IMR-90 (cell line): ENCODE measurements around the gene MNDA. TPM values are rescaled to one million over a fixed set of nuclear protein-coding genes. Genes with fewer than 3 reads are reported as not detected.

Experiments used
- ATAC-seq: fragments of 200-7000 bp; cut with Tn5 transposase; 2 replicates; pipeline ENCODE4 v1.9.1; 2020; ENCODE audit warnings: low read depth, mild to moderate bottlenecking, moderate library complexity
- BruUV-seq: library from RNA; stranded (reverse); fragments of 400-500 nt; replicated peaks from 2 replicates; lab custom pipeline; 2021; lab: Mats Ljungman, UMichigan
- CTCF ChIA-PET: fragments of 300-600 bp; formaldehyde crosslinking; extraction: SDS; loops from one replicate; lab custom pipeline; 2021; ENCODE audit warnings: antibody characterized with exemption; lab: Yijun Ruan, JAX
- POLR2A ChIA-PET: fragments of 300-600 bp; sonication (Branson Sonifier 250); formaldehyde crosslinking; loops from one replicate; lab custom pipeline; 2022; ENCODE audit warnings: antibody characterized with exemption; ENCODE audit not compliant: unreplicated experiment; lab: Charles Lee
- DNase-seq: peaks from one replicate; pipeline ENCODE4 v3.0.0; 2013
- H2AFZ ChIP-seq: replicated peaks from 2 replicates; pipeline ENCODE3; 2013; ENCODE audit warnings: low read length, mild to moderate bottlenecking; ENCODE audit not compliant: poor library complexity
- H2AK5ac ChIP-seq: 2 replicates; pipeline ENCODE4 v1.6.1; 2013; ENCODE audit warnings: low read depth, low read length, inconsistent platforms
- H2AK9ac ChIP-seq: replicated peaks from 2 replicates; pipeline ENCODE3; 2013; ENCODE audit warnings: mild to moderate bottlenecking, low read depth, low read length, moderate library complexity; ENCODE audit not compliant: poor library complexity
- H2BK120ac ChIP-seq: 2 replicates; pipeline ENCODE4 v1.6.1; 2013; ENCODE audit warnings: low read depth, low read length, inconsistent platforms
- H2BK15ac ChIP-seq: 3 replicates; pipeline ENCODE4 v1.6.1; 2013; ENCODE audit warnings: low read depth, low read length, inconsistent platforms
- H2BK20ac ChIP-seq: 2 replicates; pipeline ENCODE4 v1.6.1; 2013; ENCODE audit warnings: low read depth, mild to moderate bottlenecking, inconsistent platforms, low read length, moderate library complexity
- H2BK5ac ChIP-seq: 2 replicates; pipeline ENCODE4 v1.6.1; 2013; ENCODE audit warnings: mild to moderate bottlenecking, low read depth, low read length, inconsistent platforms; ENCODE audit not compliant: poor library complexity, severe bottlenecking
- H3K14ac ChIP-seq: replicated peaks from 2 replicates; pipeline ENCODE4 v1.6.1; 2013; ENCODE audit warnings: low read depth, low read length, inconsistent platforms
- H3K18ac ChIP-seq: 2 replicates; pipeline ENCODE4 v1.6.1; 2013; ENCODE audit warnings: low read depth, low read length, control low read depth
- H3K23ac ChIP-seq: 2 replicates; pipeline ENCODE4 v1.6.1; 2013; ENCODE audit warnings: low read depth, low read length, inconsistent platforms
- H3K27ac ChIP-seq: 2 replicates; pipeline ENCODE4 v1.5.1; 2013; ENCODE audit warnings: mild to moderate bottlenecking, control low read depth, low read length; ENCODE audit not compliant: insufficient read depth
- H3K27me3 ChIP-seq: 2 replicates; pipeline ENCODE4 v1.6.1; 2013; ENCODE audit warnings: low read length; ENCODE audit not compliant: control insufficient read depth, insufficient read depth
- H3K36me3 ChIP-seq: 2 replicates; pipeline ENCODE4 v1.6.1; 2013; ENCODE audit warnings: low read length, mixed read lengths; ENCODE audit not compliant: control insufficient read depth, insufficient read depth
- H3K4ac ChIP-seq: 2 replicates; pipeline ENCODE4 v1.6.1; 2013; ENCODE audit warnings: low read depth, low read length, inconsistent platforms
- H3K4me1 ChIP-seq: 2 replicates; pipeline ENCODE4 v1.6.1; 2013; ENCODE audit warnings: low read length, mixed read lengths; ENCODE audit not compliant: control insufficient read depth, insufficient read depth
- H3K4me2 ChIP-seq: 2 replicates; pipeline ENCODE4 v1.6.1; 2013; ENCODE audit warnings: low read depth, mild to moderate bottlenecking, control low read depth, low read length, moderate library complexity
- H3K4me3 ChIP-seq: 2 replicates; pipeline ENCODE4 v1.5.1; 2013; ENCODE audit warnings: low read depth, mild to moderate bottlenecking, control low read depth, low read length, moderate library complexity; ENCODE audit not compliant: insufficient read depth
- H3K56ac ChIP-seq: 2 replicates; pipeline ENCODE4 v1.6.1; 2013; ENCODE audit warnings: low read length, inconsistent platforms; ENCODE audit not compliant: insufficient read depth; ENCODE audit errors: extremely low read depth
- H3K79me1 ChIP-seq, 2 experiments: 2 replicates each; pipeline ENCODE4 v1.6.1; 2013; ENCODE audit warnings: low read length in 2 of 2, inconsistent platforms in 1 of 2, low read depth in 1 of 2
- H3K9ac ChIP-seq: 2 replicates; pipeline ENCODE4 v1.6.1; 2013; ENCODE audit warnings: low read depth, low read length, control low read depth
- H3K9me1 ChIP-seq: 2 replicates; pipeline ENCODE4 v1.6.1; 2013; ENCODE audit warnings: low read length, inconsistent platforms; ENCODE audit not compliant: insufficient read depth
- H3K9me3 ChIP-seq: 2 replicates; pipeline ENCODE4 v1.6.1; 2013; ENCODE audit warnings: low read length; ENCODE audit not compliant: control insufficient read depth, insufficient read depth
- H4K20me1 ChIP-seq: 2 replicates; pipeline ENCODE4 v1.6.1; 2013; ENCODE audit warnings: low read length, inconsistent platforms; ENCODE audit not compliant: insufficient read depth
- H4K5ac ChIP-seq: 2 replicates; pipeline ENCODE4 v1.6.1; 2013; ENCODE audit warnings: mild to moderate bottlenecking, low read depth, low read length, control low read depth
- H4K8ac ChIP-seq, 2 experiments: 2 replicates each; pipeline ENCODE4 v1.6.1; 2013; ENCODE audit warnings: low read depth in 2 of 2, low read length in 2 of 2, control low read depth in 1 of 2, inconsistent platforms in 1 of 2
- H4K91ac ChIP-seq: 2 replicates; pipeline ENCODE4 v1.6.1; 2013; ENCODE audit warnings: low read depth, low read length, inconsistent platforms; ENCODE audit not compliant: insufficient read depth
- BHLHE40 ChIP-seq: fragments of 150-350 bp; IDR thresholded peaks from 2 replicates; pipeline ENCODE4 v1.6.1; 2016; ENCODE audit warnings: mild to moderate bottlenecking, low read depth, low read length
- CEBPB ChIP-seq: IDR thresholded peaks from 2 replicates; pipeline ENCODE4 v1.6.1; 2012; ENCODE audit warnings: low read depth, low read length, improper control_type of control experiment
- CHD1 ChIP-seq: IDR thresholded peaks from 2 replicates; pipeline ENCODE4 v1.6.1; 2012; ENCODE audit warnings: low read depth, low read length, improper control_type of control experiment
- CTCF ChIP-seq: conservative IDR thresholded peaks from 2 replicates; pipeline ENCODE4 v1.5.1; 2012; ENCODE audit warnings: mild to moderate bottlenecking, low read depth, low read length, improper control_type of control experiment
- ELK1 ChIP-seq: fragments of 150-350 bp; IDR thresholded peaks from 2 replicates; pipeline ENCODE4 v1.6.1; 2016; ENCODE audit warnings: low read depth, mild to moderate bottlenecking, low read length, moderate library complexity, borderline replicate concordance
- FOS ChIP-seq: fragments of 150-350 bp; IDR thresholded peaks from 2 replicates; pipeline ENCODE4 v1.6.1; 2016; ENCODE audit warnings: low read depth, low read length
- MAZ ChIP-seq: IDR thresholded peaks from 2 replicates; pipeline ENCODE4 v1.6.1; 2012; ENCODE audit warnings: low read depth, mild to moderate bottlenecking, low read length, improper control_type of control experiment, moderate library complexity, borderline replicate concordance
- MXI1 ChIP-seq: IDR thresholded peaks from 2 replicates; pipeline ENCODE4 v1.6.1; 2012; ENCODE audit warnings: low read depth, mild to moderate bottlenecking, low read length, moderate library complexity, borderline replicate concordance
- NFE2L2 ChIP-seq: fragments of 150-350 bp; IDR thresholded peaks from 2 replicates; pipeline ENCODE4 v1.6.1; 2016; ENCODE audit warnings: low read depth, mild to moderate bottlenecking, low read length
- POLR2A ChIP-seq: IDR thresholded peaks from 2 replicates; pipeline ENCODE4 v1.6.1; 2012; ENCODE audit warnings: mild to moderate bottlenecking, low read depth, low read length
- RAD21 ChIP-seq: IDR thresholded peaks from 2 replicates; pipeline ENCODE4 v1.6.1; 2012; ENCODE audit warnings: low read length, improper control_type of control experiment
- RCOR1 ChIP-seq: IDR thresholded peaks from 2 replicates; pipeline ENCODE4 v1.6.1; 2012; ENCODE audit warnings: mild to moderate bottlenecking, low read length, improper control_type of control experiment; ENCODE audit not compliant: insufficient replicate concordance
- SMC3 ChIP-seq: fragments of 150-350 bp; IDR thresholded peaks from 2 replicates; pipeline ENCODE4 v1.6.1; 2016; ENCODE audit warnings: low read depth, mild to moderate bottlenecking, antibody characterized with exemption, low read length, moderate library complexity
- USF2 ChIP-seq: fragments of 150-350 bp; IDR thresholded peaks from 2 replicates; pipeline ENCODE4 v1.6.1; 2017; ENCODE audit warnings: mild to moderate bottlenecking, antibody characterized with exemption, low read length, low read depth
- whole genome bisulfite sequencing, 2 experiments: methylation state at CpG; one replicate each; pipeline versions ENCODE4 v1.1.5 to v1.1.7; 2013; ENCODE audit warnings: missing lambda C conversion rate in 2 of 2; ENCODE audit not compliant: insufficient read length in 1 of 2; ENCODE audit errors: extremely low coverage in 2 of 2; 5-methylcytosine and 5-hydroxymethylcytosine counted together
- dilution Hi-C: fragments of 300-500 bp; cut with HindIII; formaldehyde crosslinking; loops from one replicate; pipeline ENCODE4 v1.14.3; 2018; ENCODE audit warnings: low sequenced_read_pairs; ENCODE audit not compliant: unreplicated experiment
- in situ Hi-C: fragments of 300-500 bp; cut with MboI; formaldehyde crosslinking; loops from 3 replicates; pipeline ENCODE4 v1.14.3; 2019; ENCODE audit warnings: low sequenced_read_pairs, inconsistent platforms, mixed read lengths
- intact Hi-C: fragments of 100-400 bp; cut with micrococcal nuclease; formaldehyde crosslinking; loops from 2 replicates; pipeline ENCODE4 v1.10.0; 2022
- polyA plus RNA-seq, 3 experiments: library from polyadenylated mRNA; depleted of rRNA; stranded (reverse); fragments of >200 nt; gene quantifications; 2 replicates each; pipeline ENCODE4 v1.2.3, GENCODE V29; 2012; ENCODE audit warnings: low replicate concordance in 1 of 3
- total RNA-seq: library from RNA; depleted of rRNA; stranded (reverse); fragments of >200 nt; gene quantifications from 2 replicates; pipeline ENCODE4 v1.2.3, GENCODE V29; 2012

The MNDA gene
- total and polyA plus RNA-seq, 2 of the 4 experiments (the other 2 are of a cell fraction), result not detected

GRCh38 chr1:158833264-158833663 is 2.1 kb downstream of the MNDA start:
- no peak overlapping the region for H3K18ac ChIP-seq
- no peaks in the 10 kb centered on the region for H3K27me3 ChIP-seq
- POLR2A ChIA-PET, result no interaction called here
- no peak overlapping the region for H3K4ac ChIP-seq
- no peak overlapping the region for H3K27ac ChIP-seq
- in situ Hi-C loops (no loop called here), intact Hi-C loops (no loop called here), dilution Hi-C loops (no loop called here)
- no peak overlapping the region for H3K9ac ChIP-seq
- no peaks in the 10 kb centered on the region for H4K20me1 ChIP-seq
- no peak overlapping the region for H4K8ac ChIP-seq
- H2AFZ ChIP-seq, result no peak overlapping the region
- H3K9me1 ChIP-seq, result no peaks in the 10 kb centered on the region
- no peak overlapping the region for H2AK9ac ChIP-seq
- no CpG with 5 or more reads among the region's 3 CpGs for WGBS, 2 experiments
- H3K4me1 ChIP-seq, result no peaks in the 10 kb centered on the region
- no peaks in the 10 kb centered on the region for H3K9me3 ChIP-seq
- no peak for ATAC-seq
- no peak overlapping the region for H3K56ac ChIP-seq
- H4K91ac ChIP-seq, result no peak overlapping the region
- H3K79me1 ChIP-seq, result no peaks in the 10 kb centered on the region
- BruUV-seq, result no TSS peak
- no peak overlapping the region for H2BK20ac ChIP-seq
- no peak overlapping the region for H2BK5ac ChIP-seq
- H3K23ac ChIP-seq, result no peak overlapping the region
- no peak overlapping the region for H2BK120ac ChIP-seq
- no peak for DNase-seq
- H2AK5ac ChIP-seq, result no peak overlapping the region
- no peak overlapping the region for H3K4me2 ChIP-seq
- H2BK15ac ChIP-seq, result no peak overlapping the region
- H3K36me3 ChIP-seq, result no peaks in the 10 kb centered on the region
- H3K4me3 ChIP-seq, result no peak overlapping the region
- no peak overlapping the region for H3K14ac ChIP-seq
- no peak for TF ChIP-seq CTCF
- TF ChIP-seq CHD1, result no peak
- no peak for TF ChIP-seq RCOR1
- TF ChIP-seq SMC3, result no peak
- TF ChIP-seq RAD21, result no peak
- TF ChIP-seq FOS, result no peak
- no peak for TF ChIP-seq CEBPB
- TF ChIP-seq USF2, result no peak
- TF ChIP-seq MXI1, result no peak
- no peak for TF ChIP-seq MAZ
- no peak for TF ChIP-seq NFE2L2
- TF ChIP-seq BHLHE40, result no peak
- no peak for TF ChIP-seq POLR2A
- no peak for TF ChIP-seq ELK1
- CTCF ChIA-PET, result no interaction called here
- H4K5ac ChIP-seq, result no peak overlapping the region
